ENCODE results near the gene RNF113A. TPM values are rescaled to one million over a fixed set of nuclear protein-coding genes. Genes with fewer than 3 reads are reported as not detected.
A peak's percentile ranks its signal among the peaks of the same experiment; 100 is the strongest.
"Not testable (repeated sequence)": the region's sequence is repeated elsewhere in the genome, so short reads cannot be mapped to it uniquely, and the experiment has no call there.

Gene RNF113A
- polyA plus RNA-seq, 6 donors from 2014 or later: 42.5 to 78.4 (median 60.5) TPM

GRCh38 chrX:119880552-119881437, 9.3 kb upstream of the RNF113A start:
- DNase-seq (peak; percentile 20), ATAC-seq (ENCODE audit: low read depth in 2 of 2) (peak; percentile 81 to 83)
- H3K9me3 Mint-ChIP-seq: no peaks in the 10 kb centered on the region
- H3K36me3 Mint-ChIP-seq: no peaks in the 10 kb centered on the region
- H3K27ac Mint-ChIP-seq: peak overlapping the region in 2 of 6 donors; percentile 75 to 82
- peaks cover 0 to 12% (median 0%) of the 10 kb centered on the region in 3 donors for H3K4me1 Mint-ChIP-seq
- no peaks in the 10 kb centered on the region for H3K27me3 Mint-ChIP-seq
- peak overlapping the region in 3 of 8 donors; percentile 19 to 80 (median 36) for H3K4me3 Mint-ChIP-seq

GRCh38 chrX:119880076-119880475, 8.5 kb upstream of the RNF113A start:
- Mint-ChIP-seq H3K27ac (peak overlapping the region in 1 of 6 donors; percentile 72), H3K36me3 (no peaks in the 10 kb centered on the region), H3K9me3 (no peaks in the 10 kb centered on the region), H3K4me1 (peaks cover 0 to 12% (median 0%) of the 10 kb centered on the region in 3 donors), H3K4me3 (peak overlapping the region in 1 of 8 donors; percentile 80), H3K27me3 (no peaks in the 10 kb centered on the region)
- ATAC-seq (ENCODE audit: low read depth in 2 of 2): peak in 1 of 2 donors; percentile 28
- DNase-seq: no peak

GRCh38 chrX:119878740-119879139, 7.2 kb upstream of the RNF113A start:
- DNase-seq (no peak), ATAC-seq (ENCODE audit: low read depth in 2 of 2) (no peak)
- H3K27ac Mint-ChIP-seq: peak overlapping the region in 1 of 6 donors; percentile 44
- H3K4me3 Mint-ChIP-seq: no peak overlapping the region
- H3K9me3 Mint-ChIP-seq: no peaks in the 10 kb centered on the region
- H3K4me1 Mint-ChIP-seq: peaks cover 0 to 12% (median 0%) of the 10 kb centered on the region in 3 donors
- H3K27me3 Mint-ChIP-seq: no peaks in the 10 kb centered on the region
- H3K36me3 Mint-ChIP-seq: no peaks in the 10 kb centered on the region

GRCh38 chrX:119871245-119871598, 311 bp downstream of the RNF113A start:
- H3K27me3 Mint-ChIP-seq: no peaks in the 10 kb centered on the region

GRCh38 chrX:119870626-119871131, 854 bp downstream of the RNF113A start:
- Mint-ChIP-seq H3K9me3 (peaks cover 0 to 3% (median 0%) of the 10 kb centered on the region in 7 donors), H3K36me3 (peaks cover 0 to 4% of the 10 kb centered on the region in 2 donors), H3K4me3 (peak overlapping the region; percentile 89 to 99 (median 96)), H3K4me1 (peaks cover 5 to 20% (median 15%) of the 10 kb centered on the region in 3 donors), H3K27ac (peak overlapping the region; percentile 96 to 100 (median 98)), H3K27me3 (no peaks in the 10 kb centered on the region)
- peak; percentile 16 for DNase-seq
- peak; percentile 6 to 13 for ATAC-seq (ENCODE audit: low read depth in 2 of 2)

More at GRCh38 chrX:119871245-119871598, 311 bp downstream of the RNF113A start:
- H3K4me3 Mint-ChIP-seq: peak overlapping the region; percentile 89 to 99 (median 96)
- peaks cover 0 to 4% of the 10 kb centered on the region in 2 donors for H3K36me3 Mint-ChIP-seq
- H3K9me3 Mint-ChIP-seq: peaks cover 0 to 3% (median 0%) of the 10 kb centered on the region in 7 donors
- H3K4me1 Mint-ChIP-seq: peaks cover 5 to 20% (median 15%) of the 10 kb centered on the region in 3 donors
- ATAC-seq (ENCODE audit: low read depth in 2 of 2) (peak; percentile 43 to 44), DNase-seq (peak; percentile 66)
- H3K27ac Mint-ChIP-seq: peak overlapping the region; percentile 96 to 100 (median 98)

GRCh38 chrX:119853444-119853843, 18.1 kb downstream of the RNF113A start:
- H3K36me3 Mint-ChIP-seq: peaks cover 0 to 8% of the 10 kb centered on the region in 2 donors
- ATAC-seq (ENCODE audit: low read depth in 2 of 2): no peak

GRCh38 chrX:119852382-119853353, 18.9 kb downstream of the RNF113A start, which contains the start of gene UPF3B:
TSS of gene UPF3B (minus strand) at chrX:119852963. CDS start at chrX:119852928, 35 bp downstream.
- Mint-ChIP-seq H3K27ac (peak within 1 kb of the TSS; percentile 96 to 100 (median 99)), H3K4me1 (peaks cover 10 to 14% (median 11%) of the 10 kb centered on the region in 3 donors), H3K36me3 (peaks cover 0 to 8% of the 10 kb centered on the region in 2 donors), H3K4me3 (peak within 1 kb of the TSS; percentile 96 to 100 (median 99)), H3K9me3 (peaks cover 0 to under 1% (median 0%) of the 10 kb centered on the region in 7 donors), H3K27me3 (no peaks in the 10 kb centered on the region)
- DNase-seq: peak; percentile 92
- ATAC-seq (ENCODE audit: low read depth in 2 of 2): peak; percentile 94 to 95

More at GRCh38 chrX:119853444-119853843, 18.1 kb downstream of the RNF113A start:
- H3K27me3 Mint-ChIP-seq: no peaks in the 10 kb centered on the region
- peak overlapping the region in 5 of 6 donors; percentile 98 to 100 (median 99) for H3K27ac Mint-ChIP-seq
- H3K4me3 Mint-ChIP-seq: peak overlapping the region in 6 of 8 donors; percentile 98 to 100 (median 99)
- peaks cover 10 to 14% (median 11%) of the 10 kb centered on the region in 3 donors for H3K4me1 Mint-ChIP-seq
- DNase-seq: no peak
- H3K9me3 Mint-ChIP-seq: peaks cover 0 to 2% (median 0%) of the 10 kb centered on the region in 7 donors

- no peaks in the 10 kb centered on the region for H3K4me1 Mint-ChIP-seq
- H3K4me3 Mint-ChIP-seq: no peak overlapping the region
- DNase-seq: no peak
- H3K36me3 Mint-ChIP-seq: peaks cover 13 to 32% of the 10 kb centered on the region in 2 donors
- no peak for ATAC-seq (ENCODE audit: low read depth in 2 of 2)
- no peaks in the 10 kb centered on the region for H3K9me3 Mint-ChIP-seq
- no peaks in the 10 kb centered on the region for H3K27me3 Mint-ChIP-seq
- no peak overlapping the region for H3K27ac Mint-ChIP-seq
These were observed 37.6 kb downstream of the RNF113A start for GRCh38 chrX:119833905-119834304.

- H3K27ac Mint-ChIP-seq: no peak overlapping the region
- H3K4me3 Mint-ChIP-seq: no peak overlapping the region
- H3K4me1 Mint-ChIP-seq: peaks cover 0 to 4% (median 4%) of the 10 kb centered on the region in 3 donors
- DNase-seq (no peak), ATAC-seq (ENCODE audit: low read depth in 2 of 2) (no peak)
- no peaks in the 10 kb centered on the region for H3K27me3 Mint-ChIP-seq
- peaks cover 0 to 13% of the 10 kb centered on the region in 2 donors for H3K36me3 Mint-ChIP-seq
- no peaks in the 10 kb centered on the region for H3K9me3 Mint-ChIP-seq
These were observed 43.1 kb downstream of the RNF113A start for GRCh38 chrX:119828446-119828845.

- no peaks in the 10 kb centered on the region for H3K27me3 Mint-ChIP-seq
- peaks cover 0 to 9% of the 10 kb centered on the region in 2 donors for H3K36me3 Mint-ChIP-seq
- peaks cover 0 to 19% (median 8%) of the 10 kb centered on the region in 3 donors for H3K4me1 Mint-ChIP-seq
- no peak overlapping the region for H3K4me3 Mint-ChIP-seq
- peak overlapping the region in 1 of 6 donors; percentile 53 for H3K27ac Mint-ChIP-seq
- no peaks in the 10 kb centered on the region for H3K9me3 Mint-ChIP-seq
- DNase-seq (no peak), ATAC-seq (ENCODE audit: low read depth in 2 of 2) (no peak)
These were observed 45.1 kb downstream of the RNF113A start for GRCh38 chrX:119826399-119826959.

- not testable (repeated sequence) for ATAC-seq (ENCODE audit: low read depth in 2 of 2); H3K9me3 Mint-ChIP-seq; H3K27ac Mint-ChIP-seq; DNase-seq; H3K4me3 Mint-ChIP-seq; H3K27me3 Mint-ChIP-seq; H3K36me3 Mint-ChIP-seq
- peaks cover 0 to 25% (median 8%) of the 10 kb centered on the region in 3 donors for H3K4me1 Mint-ChIP-seq
These were observed 47.3 kb downstream of the RNF113A start for GRCh38 chrX:119824221-119824620.

GRCh38 chrX:119821703-119822102, 49.8 kb downstream of the RNF113A start:
- peak overlapping the region; percentile 84 to 90 (median 86) for H3K27ac Mint-ChIP-seq
- peak; percentile 69 for DNase-seq
- H3K9me3 Mint-ChIP-seq, H3K36me3 Mint-ChIP-seq, H3K27me3 Mint-ChIP-seq: not testable (repeated sequence)
- H3K4me3 Mint-ChIP-seq: peak overlapping the region in 7 of 8 donors; percentile 19 to 81 (median 42)
- peak; percentile 99 to 100 for ATAC-seq (ENCODE audit: low read depth in 2 of 2)
- H3K4me1 Mint-ChIP-seq: peaks cover 0 to 25% (median 8%) of the 10 kb centered on the region in 3 donors

All from naive B cell (primary cell).